ENCODE measurements around the gene CLCN4.

CLCN4 gene

DNA sequence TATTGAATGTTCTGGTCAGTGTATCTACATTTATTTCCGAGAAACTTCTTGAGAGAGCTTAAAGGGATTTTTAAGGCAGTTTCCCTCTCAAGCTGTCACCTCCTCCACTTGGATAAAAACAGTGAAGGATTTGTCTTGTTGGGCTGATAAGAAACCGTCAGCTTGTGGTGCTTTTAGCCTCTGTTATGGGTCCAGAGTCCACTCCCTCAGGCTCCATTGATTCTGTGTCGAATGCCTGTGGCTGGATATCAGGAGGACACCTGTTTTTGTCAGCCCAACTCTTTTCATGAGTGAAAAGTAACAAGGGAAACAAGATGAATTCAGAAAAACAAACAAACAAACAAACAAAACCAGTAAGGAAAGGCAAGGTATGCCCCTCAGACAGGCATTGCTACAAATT is 12.4 kb downstream of the CLCN4 start:
- no peak for DNase-seq

DNA sequence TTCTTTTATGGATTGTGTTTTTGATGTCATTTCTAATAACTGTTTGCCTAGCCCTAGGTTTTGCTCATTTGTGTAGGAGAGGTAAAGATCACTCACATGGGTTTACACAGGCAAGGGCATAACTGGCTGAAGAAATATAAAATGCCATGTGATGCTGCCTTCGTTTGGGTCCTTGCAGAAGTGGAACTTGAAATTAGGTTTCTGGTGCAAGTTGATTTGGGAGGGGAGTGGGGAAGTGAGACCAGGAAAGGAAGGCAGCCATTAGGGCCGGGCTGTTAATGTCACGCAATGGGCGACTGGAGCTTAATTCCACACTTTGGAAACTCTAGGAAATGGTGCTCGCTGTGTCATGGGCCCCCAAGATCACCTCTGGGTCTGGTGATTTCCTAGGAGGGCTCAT is 14.5 kb downstream of the CLCN4 start:
- no peak for DNase-seq

DNA sequence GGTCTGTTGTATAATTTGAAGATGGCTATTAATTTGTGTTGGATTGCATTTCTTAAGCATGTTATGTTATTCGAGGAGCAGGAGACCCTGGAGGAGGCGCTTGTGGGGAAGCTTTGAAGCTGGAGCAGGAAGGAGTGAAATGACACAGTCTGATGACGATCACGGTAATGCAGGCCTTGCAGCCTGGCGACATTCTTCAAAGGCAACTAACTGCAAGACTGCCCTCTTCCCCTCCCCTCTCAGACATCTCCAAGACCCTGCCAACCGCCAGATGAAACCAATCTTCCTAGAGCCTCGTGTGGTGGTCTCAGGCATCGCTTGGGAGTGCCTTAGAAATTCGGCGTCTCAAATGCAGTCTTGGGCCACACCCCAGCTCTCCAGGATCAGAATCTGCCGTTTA is 16.1 kb downstream of the CLCN4 start:
- DNase-seq, result no peak

DNA sequence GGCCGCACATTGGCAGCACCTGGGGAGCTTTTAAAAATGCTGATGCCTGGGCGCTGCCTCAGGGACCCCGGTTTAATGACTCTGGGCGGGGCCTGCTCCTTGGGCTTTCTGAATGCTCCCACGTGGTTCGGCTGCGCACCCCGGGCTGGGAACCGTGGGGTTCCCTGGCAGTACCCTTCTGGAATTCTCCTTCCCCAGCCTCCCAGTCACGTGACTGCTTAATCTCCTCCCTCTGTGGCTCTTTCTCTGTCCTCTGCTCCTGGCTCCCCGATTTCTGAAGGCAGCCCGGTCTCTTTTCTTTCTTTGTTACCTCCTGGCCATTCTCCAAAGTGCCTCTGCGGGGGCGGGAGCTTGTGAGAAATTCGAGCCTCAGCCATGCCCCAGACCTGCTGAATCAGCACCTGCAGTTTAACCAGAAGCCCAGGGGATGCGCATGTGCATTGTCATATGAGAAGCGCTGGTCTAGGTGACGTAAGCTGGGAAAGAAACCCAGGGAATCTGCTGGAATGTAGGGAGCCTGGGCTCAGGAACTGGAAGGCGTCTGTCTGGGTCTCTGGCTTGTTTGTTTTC is 16.6 kb downstream of the CLCN4 start:
- no peak for DNase-seq

DNA sequence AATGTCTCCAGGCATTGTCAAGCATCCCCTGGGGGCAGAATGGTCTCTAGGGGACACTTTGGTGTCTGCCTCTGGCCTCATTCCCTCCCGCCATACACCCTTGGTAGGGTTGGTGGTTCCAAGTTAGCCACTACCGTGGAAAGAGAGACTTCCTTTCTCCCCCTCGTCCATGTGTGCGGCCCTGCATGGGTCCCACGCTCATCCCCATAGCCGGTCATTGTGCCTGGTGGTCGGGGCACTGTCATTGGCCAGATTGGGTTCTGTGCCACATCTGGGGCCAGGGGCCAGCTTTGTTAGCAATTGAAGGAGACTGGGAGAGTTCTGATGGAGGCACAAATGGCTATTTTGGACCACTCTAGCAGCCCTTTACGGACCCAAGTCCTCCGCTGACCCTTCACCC is 17.3 kb downstream of the CLCN4 start:
- no peak for DNase-seq

DNA sequence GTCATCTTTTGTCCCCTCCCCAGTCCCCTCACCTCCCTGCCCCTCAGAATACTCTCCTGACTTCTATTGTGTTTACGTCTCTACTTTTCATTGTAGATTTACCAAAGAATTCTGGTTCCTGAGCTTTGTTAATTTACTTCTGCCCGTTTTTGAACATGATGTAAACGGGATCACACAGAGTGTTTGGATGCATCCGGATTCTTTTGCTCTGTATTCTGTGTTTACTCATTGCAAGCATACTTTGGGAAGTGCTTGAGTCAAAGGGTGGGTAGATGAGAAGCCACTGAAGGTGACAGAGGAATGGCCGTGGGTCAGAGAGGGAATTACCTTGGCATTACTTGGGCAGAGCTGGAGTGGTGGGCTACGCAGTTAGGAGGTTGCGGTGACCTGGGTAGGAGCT is 18.0 kb downstream of the CLCN4 start:
- DNase-seq, result no peak

DNA sequence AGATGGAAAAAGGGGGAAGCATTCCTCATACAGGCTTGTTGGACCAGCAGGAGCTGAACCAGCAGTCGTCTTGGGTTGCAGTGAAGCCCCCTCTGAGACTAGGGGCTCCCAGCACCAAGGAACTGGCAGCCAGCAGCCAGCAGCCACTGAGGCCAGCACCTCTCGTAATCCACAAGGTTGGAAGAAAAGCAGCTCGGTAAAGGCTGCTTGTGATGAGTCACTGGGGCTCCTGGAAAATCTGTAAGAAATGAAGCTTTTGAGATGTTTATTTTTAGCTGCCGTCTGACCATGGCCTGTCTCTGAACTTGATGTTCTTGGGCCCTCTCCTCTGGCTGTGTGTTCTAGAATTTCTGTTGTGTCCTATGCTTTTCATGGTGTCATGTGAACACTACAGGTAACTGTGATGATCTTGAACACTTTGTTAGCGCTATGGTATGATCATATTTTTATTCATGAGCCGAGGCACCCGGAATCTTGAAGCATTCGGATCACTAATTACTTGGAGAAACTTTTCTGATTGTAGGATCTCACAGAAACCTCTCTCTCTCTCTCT is 18.6 kb downstream of the CLCN4 start:
- DNase-seq, result no peak

DNA sequence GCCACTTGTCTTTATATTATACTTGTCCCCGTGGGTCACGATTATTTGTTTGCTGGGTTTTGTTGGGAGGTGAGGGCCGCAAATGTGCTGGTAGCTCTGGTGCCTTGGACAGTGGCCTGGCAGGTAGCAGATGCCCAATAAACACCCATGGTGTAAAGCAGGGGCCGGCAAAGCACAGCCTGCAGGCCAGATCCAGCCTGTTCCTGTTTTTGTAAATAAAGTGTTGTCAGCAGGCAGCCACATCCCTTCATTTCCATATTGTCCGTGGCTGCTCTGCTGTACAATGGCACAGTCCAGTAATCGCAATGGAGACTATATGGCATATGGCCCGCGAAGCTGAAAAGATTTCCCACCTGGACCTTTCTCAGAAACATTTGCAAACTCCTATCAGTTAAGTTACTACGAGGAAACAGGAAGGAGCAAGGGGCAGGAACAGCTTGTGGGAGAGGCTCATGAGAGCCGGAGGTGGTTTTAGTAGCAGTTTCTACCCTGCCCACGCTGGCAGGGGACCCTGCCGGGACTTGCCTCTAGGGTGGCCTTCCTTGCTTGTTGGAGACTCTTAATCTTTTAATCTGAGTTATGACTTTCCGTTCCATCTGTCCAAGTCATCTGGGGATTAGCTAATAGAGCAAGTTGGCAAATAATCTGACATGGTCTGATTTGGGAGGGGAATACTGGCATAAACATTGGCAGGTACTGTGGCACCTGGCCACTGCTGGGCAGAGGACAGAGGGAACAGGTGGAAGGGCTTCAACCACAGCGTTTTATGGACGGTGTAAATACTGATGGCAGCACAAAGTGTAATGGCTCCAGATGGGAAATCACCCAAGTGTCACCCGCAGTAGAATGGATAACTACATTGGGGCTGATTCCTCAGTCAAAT is 19.6 kb downstream of the CLCN4 start:
- no peak for DNase-seq

DNA sequence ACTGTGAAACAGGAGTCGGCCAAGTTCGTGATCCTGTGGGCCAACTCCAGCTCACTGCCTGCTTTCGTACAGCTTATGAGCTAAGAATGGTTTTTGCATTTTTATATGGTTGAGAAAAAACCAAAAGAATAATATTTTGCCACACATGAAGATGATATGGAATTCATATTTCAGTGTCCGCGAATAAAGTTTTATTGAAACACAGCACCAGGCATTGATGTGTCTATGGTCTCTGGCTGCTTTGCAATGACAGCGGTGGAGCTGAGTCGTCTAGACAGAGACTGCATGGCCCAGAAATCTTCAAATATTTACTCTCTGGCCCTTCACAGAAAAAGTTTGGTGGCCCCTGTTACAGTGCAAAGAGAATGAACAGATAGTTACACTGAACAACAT is 20.2 kb downstream of the CLCN4 start:
- no peak for DNase-seq

DNA sequence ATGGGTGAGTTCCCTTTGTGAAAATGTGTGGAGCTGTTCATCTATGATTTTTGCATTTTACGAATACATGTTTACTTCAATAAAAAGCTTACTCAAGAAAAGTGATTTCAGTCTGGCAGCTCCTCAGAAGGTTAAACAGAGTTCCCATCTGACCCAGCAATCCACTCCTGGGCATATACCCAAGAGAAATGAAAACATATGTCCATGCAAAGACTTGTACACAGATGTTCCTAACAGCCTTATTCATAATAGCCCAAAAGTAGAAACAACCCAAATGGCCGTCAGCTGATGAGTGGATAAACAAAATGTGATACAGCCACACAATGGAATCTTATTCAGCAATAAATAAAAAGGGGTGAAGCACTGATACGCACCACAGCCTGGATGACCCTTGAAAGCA is 20.8 kb downstream of the CLCN4 start:
- no peak for DNase-seq

DNA sequence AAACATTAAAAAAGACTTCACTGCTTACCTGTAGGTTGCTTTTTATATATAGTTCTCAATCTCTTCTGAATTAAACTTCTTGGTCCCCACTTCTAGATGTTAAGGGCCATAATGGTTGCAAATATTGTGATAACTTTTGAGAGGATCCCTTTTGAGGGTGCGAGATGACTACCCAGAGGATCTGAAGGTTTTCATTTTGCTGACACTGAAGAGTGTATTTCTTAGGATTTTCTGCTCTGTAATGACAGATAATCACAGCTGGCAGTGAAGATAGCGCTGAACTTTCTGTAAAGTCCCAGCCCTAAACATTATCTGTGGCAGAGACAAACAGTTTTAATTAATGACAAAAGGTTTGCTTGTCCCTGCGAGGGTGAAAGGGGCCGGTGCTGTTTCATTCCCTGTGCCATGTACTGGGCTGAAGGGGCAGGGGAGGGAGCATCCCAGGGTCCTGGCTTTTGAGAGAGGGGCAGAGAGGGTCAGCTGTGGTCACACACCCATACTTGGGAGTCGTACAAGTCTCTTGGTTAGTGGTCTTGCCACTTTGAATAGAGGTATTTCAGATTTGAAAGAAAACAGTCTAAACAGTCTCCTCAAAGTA is 22.2 kb downstream of the CLCN4 start:
- no peak for DNase-seq

DNA sequence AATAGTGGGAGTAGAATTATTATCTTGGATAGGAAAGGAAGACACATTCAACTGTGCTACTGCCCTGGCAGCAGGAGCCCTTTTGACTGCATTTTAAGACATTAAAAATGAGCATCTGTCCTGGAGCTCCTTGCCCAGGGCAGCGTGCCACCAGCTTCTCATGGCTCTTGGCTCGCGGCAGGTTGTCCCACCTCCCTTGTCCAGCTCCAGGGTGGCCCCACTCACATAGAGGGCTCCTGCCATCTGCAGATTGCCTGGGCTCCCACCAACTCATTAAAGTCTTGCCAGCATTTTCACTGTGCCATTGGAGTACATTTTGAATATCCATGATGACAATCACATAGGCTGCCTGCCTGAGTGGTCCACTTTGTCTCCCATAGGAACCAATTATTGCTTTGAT is 27.0 kb downstream of the CLCN4 start:
- DNase-seq, result no peak

DNA sequence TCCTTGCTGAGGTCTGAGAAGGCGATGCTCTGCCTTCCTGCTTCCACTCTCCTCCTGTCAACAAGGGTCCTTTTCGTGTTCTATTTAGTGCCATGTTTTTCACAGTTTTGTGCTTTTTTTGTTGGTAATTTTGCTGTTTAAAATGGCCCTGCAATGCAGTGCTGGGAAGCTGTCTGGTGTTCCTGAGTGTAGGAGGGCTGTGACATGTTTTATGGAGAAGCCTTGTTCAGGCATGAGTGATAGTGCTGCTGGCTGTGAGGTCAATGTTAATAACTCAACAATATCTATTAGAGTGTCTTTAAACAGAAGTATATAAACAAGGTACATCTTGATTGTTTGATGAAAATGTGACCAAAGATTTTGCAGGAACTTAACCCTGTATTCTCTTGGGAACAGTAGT is 27.6 kb downstream of the CLCN4 start:
- DNase-seq, result no peak

DNA sequence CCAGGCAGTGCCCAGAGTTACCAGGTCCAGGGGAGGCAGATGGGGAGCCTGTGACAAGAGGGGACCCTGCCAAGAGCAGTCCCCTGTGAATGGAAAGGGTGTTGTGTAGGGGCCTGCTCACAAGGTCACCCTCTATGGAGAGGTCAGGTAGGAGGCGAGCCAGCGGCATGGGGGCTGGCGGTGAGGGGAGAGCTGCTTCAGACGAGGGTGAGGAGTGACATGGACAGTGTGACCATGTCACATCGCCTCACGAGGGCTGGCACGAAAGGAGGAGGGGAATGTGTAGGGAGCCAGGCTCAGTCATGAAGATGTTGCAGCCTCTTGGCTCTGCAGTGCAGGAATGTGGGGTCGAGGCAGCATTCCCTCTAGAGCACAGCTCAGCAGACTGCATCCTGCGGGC is 29.6 kb downstream of the CLCN4 start:
- DNase-seq, result no peak

DNA sequence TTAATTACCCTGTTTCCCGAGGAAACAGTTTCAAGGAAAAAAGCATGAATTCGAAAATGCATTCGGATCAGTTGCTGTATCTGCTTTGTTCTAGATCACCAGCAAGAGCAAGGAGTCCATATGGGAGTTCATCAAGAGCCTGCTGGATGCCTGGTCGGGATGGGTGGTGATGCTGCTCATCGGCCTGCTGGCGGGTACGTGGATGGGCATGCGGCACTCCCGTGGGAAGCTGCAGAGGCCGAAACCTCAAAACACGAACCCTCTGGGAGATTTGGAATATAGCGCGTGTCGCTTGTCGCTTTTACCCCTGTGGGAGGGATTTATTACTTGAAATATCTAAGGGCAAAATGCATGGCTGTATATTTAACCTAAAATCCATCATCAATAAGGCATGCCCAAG is 30.6 kb downstream of the CLCN4 start:
- DNase-seq, result no peak

DNA sequence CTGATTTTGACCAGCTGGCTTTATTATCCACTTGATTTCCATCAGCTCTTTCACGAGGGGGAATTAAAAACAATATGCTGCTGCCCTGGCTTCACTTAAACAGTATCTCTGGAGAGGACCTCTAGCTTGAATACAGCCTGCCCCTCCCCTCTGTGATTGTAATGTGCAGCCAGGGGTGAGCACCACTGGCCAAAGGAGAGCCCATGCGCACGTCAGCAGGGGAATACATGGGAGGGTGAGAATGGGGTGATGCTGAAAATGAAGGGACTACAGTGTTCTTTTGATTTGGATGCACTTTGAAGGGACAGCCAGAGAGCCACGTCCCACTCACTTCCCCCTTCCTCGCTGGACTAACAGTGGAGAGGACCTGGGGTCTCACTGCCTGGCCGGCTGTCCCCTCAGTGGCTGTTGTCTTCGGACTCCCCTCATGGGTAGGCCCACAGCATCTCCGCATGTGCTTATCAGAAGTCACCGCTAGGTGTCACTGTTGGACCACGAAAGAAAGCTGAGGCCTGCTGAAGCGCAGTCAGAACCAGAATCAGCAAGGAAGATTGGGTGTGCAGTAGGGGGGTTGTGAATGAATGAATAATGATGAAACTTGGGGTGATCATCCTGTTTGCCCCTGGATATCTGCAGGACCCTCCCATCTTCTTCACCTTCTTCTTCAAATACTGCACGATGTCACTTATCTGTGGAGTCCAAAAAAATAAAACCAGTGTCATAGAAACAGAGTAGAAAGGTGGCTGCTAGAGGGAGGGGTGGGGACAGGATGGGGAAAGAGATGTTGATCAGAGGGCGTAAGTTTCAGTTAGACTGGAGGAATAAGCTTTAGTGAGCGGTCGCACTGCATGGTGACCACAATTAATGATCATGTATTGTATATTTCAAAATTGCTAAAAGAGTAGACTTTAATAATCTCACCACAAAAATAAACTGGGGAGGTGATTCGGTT is 32.8 kb downstream of the CLCN4 start:
- DNase-seq, result peak in 1 of 2 experiments; percentile 3

DNA sequence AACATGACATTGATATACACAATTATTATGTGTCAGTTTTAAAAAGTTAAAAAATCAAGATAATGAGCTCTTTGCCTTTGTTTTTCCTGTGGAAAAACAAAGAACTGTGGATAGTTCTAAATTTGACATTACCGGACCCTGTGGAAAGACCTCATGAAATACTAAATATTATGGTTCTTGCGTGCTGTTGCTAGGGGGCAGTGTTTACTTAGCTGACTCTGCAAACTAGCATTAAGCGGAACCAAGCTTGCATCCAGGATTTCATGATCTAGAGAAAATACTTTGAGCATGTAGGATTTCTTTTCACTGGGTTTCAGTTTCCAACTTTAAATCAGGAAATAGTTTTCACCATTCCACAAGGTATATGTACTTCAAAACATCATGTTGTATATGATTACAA is 33.6 kb downstream of the CLCN4 start:
- peak in 1 of 2 experiments; percentile 26 for DNase-seq

DNA sequence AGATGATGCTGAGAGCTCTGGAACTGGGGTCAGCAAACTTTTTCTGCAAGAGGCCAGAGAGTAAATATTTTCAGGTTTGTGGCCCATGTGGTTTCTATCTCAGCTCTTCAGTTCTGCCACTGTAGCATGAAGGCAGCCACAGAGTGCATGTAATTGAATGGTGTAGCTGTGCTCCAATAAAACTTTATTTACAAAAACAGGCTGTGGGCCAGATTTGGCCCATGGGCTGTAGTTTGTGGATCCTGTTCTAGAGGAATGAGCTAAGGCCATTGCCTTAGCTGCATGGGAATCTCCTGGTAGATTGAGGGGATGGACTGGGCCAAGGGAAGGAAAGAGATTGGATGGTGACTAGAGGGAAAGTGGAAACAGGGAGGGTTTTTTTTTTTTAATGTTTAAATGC is 36.8 kb downstream of the CLCN4 start:
- no peak for DNase-seq

DNA sequence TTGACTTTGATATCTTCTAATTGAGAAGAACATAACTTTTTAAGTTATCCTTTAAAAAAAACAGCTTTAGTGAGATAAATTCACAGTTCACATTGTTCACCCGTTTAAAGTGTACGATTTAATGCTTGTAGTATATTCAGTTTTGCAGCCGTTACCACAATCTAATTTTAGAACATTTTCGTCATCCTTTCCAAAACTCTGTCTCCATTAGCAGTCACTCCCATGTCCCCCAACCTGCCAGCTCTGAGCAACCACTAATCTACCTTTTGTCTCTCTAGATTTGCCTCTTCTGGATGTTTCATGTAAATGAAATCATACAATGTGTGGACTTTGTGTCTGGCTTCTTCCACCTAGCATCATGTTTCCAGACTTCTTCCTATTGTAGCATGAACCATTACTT is 38.6 kb downstream of the CLCN4 start:
- no peak for DNase-seq

DNA sequence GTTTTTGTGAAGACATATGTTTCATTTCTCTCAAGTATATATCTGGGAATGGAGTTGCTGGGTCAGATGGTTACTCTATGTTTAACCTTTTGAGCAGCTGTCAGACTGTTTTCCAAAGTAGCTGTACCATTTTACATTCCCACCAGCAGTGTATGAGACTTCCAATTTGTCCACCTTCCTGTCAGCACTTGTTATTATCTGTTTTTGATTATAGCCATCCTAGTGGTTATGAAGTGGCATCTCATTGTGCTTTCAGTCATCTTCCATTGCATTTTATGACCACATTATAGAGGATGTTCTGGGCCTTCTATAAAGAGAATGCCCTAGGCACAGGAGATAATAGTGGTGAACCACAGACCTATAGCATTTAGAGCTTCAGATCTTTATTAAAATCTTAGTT is 39.2 kb downstream of the CLCN4 start:
- no peak for DNase-seq

DNA sequence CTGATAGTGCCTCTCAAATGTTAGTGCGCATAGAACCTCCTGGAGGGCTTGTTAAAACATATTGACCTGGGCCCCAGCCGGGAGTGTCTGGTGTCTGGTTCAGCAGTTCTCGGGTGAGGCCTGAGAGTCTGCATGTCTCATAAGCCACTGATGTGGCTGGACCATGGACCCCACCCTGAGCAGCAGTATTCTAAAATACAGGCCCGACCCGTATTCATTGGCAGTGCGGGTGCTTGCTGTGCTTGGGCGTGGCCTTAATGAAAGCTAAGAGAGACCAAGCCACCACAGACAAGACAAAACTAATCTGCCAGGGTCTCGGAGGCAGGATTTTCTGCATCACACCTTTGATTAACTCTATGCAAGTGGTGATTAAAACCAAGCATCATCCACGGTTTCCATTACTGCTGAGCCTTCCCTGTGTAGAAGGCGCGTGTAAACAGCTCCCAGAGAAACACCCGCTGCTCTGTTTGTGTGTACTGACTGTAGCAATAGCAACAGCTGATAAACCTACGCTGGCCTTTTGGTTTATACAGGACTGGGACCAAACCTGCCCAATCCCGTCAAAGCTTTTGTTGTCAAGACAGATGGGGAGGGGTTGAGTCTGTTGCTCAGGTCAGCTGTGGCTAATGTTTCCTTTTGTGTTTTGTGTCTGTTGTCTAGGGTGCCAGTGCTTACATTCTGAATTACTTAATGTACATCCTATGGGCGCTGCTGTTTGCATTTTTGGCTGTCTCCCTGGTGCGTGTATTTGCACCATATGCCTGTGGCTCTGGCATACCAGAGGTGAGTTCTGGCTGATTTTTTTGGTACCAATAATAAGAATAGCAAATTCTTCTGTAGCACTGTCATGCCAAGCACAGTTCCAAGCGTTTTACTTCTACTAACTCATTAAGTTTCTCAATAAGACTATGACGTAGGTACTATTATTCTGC is 40.8 kb downstream of the CLCN4 start:
- no peak for DNase-seq

DNA sequence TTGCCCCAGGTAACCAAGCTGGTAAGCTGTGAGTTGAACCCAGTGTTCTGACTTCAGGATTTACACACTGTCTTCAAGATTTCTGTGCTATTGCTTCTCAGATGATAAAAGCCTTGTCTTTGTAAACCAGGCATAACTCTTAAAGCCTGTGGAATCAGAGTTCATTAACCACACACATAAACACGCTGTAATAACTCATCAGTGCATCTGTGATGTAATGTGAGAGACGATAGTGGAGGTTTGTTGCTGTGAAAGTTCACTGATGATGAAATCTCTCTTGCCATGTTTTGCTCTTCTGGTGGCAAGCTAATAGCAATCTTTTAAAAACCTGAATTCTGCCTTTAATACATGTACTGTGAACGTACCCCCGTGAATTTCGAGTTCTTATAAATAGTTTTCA is 41.5 kb downstream of the CLCN4 start:
- DNase-seq, result no peak
